HepG2 (cell line): Measurements from ENCODE around the gene SIRT7. TPM values are rescaled to one million over a fixed set of nuclear protein-coding genes. Genes with fewer than 3 reads are reported as not detected.

Source experiments
- ATAC-seq: fragments of 200-7000 bp; cut with Tn5 transposase; 3 replicates; pipeline ENCODE4 v1.9.1; 2020; ENCODE audit warnings: mild to moderate bottlenecking, moderate library complexity
- BruUV-seq: library from RNA; stranded (reverse); fragments of 400-500 nt; replicated peaks from 2 replicates; lab custom pipeline; 2021; lab: Mats Ljungman, UMichigan
- CTCF ChIA-PET: fragments of 300-600 bp; formaldehyde crosslinking; extraction: SDS; loops from one replicate; lab custom pipeline; 2021; ENCODE audit warnings: low total read pairs, inconsistent platforms, low intra/inter-chr PET ratio; lab: Yijun Ruan, JAX
- POLR2A ChIA-PET: fragments of 350-600 bp; sonication (Branson Sonifier 250); formaldehyde crosslinking; loops from one replicate; lab custom pipeline; 2020; ENCODE audit warnings: antibody characterized with exemption, inconsistent platforms; lab: Yijun Ruan, JAX
- DNase-seq: peaks from one replicate; pipeline ENCODE4 v3.0.0-alpha.2; 2015; ENCODE audit warnings: low spot score
- FAIRE-seq: peaks from 3 replicates; lab custom pipeline; 2011; peaks lifted over from hg19 to GRCh38; lab: Jason Lieb, UNC
- H2AFZ ChIP-seq: one replicate; pipeline ENCODE4 v1.6.1; 2011; ENCODE audit warnings: low read length, inconsistent platforms
- H3K27ac ChIP-seq: fragments of 300-600 bp; 3 replicates; pipeline ENCODE4 v1.8.0; 2011; ENCODE audit warnings: mixed run types, mild to moderate bottlenecking, mixed read lengths, low read length, inconsistent platforms; ENCODE audit not compliant: insufficient read depth; ENCODE audit errors: extremely low read length
- H3K27me3 ChIP-seq, 2 experiments: fragments of 200-600 bp in 1 of 2; 2 replicates in 1 of 2; 3 replicates in 1 of 2; pipeline versions ENCODE4 v1.6.0 to v1.8.0; 2011; ENCODE audit warnings: low read length in 2 of 2, mild to moderate bottlenecking in 2 of 2, moderate library complexity in 2 of 2, inconsistent platforms in 1 of 2; ENCODE audit not compliant: insufficient read depth in 2 of 2, control insufficient read depth in 1 of 2
- H3K36me3 ChIP-seq, 2 experiments: fragments of 200-600 bp in 1 of 2; replicated peaks in 1 of 2; 2 replicates in 1 of 2; 3 replicates in 1 of 2; pipeline versions ENCODE4 v1.5.1 to v1.8.0; 2011; ENCODE audit warnings: low read length in 2 of 2, inconsistent platforms in 1 of 2; ENCODE audit not compliant: insufficient read depth in 2 of 2, control insufficient read depth in 1 of 2
- H3K4me1 ChIP-seq: 2 replicates; pipeline ENCODE4 v1.5.1; 2012; ENCODE audit warnings: low read length, inconsistent platforms; ENCODE audit not compliant: insufficient read depth
- H3K4me2 ChIP-seq: 2 replicates; pipeline ENCODE4 v1.6.0; 2011; ENCODE audit warnings: low read depth, low read length, inconsistent platforms
- H3K4me3 ChIP-seq, 3 experiments: fragments of 200-600 bp in 1 of 3; sonication (generic), shearing (Covaris generic) in 1 of 3; replicated peaks in 1 of 3; 2 replicates each; pipeline ENCODE4 v1.5.1; 2011 to 2016; ENCODE audit warnings: low read length in 3 of 3, inconsistent platforms in 2 of 3, low read depth in 2 of 3, mild to moderate bottlenecking in 2 of 3, control low read depth in 1 of 3, mixed read lengths in 1 of 3; ENCODE audit not compliant: insufficient read depth in 1 of 3
- H3K79me2 ChIP-seq: one replicate; pipeline ENCODE4 v1.6.1; 2011; ENCODE audit warnings: low read length, inconsistent platforms; ENCODE audit not compliant: insufficient read depth
- H3K9ac ChIP-seq: 2 replicates; pipeline ENCODE4 v1.6.0; 2011; ENCODE audit warnings: mild to moderate bottlenecking, low read depth, low read length, inconsistent platforms; ENCODE audit not compliant: insufficient read depth
- H3K9me3 ChIP-seq: 2 replicates; pipeline ENCODE4 v1.5.1; 2012; ENCODE audit warnings: mild to moderate bottlenecking, low read length
- H4K20me1 ChIP-seq: 2 replicates; pipeline ENCODE4 v1.6.0; 2011; ENCODE audit warnings: inconsistent platforms, mild to moderate bottlenecking, low read length, moderate library complexity; ENCODE audit not compliant: insufficient read depth
- ARHGAP35 ChIP-seq: sonication (generic); formaldehyde crosslinking; IDR thresholded peaks from 2 replicates; pipeline ENCODE4 v1.9.0; 2022; ENCODE audit warnings: mild to moderate bottlenecking, inconsistent platforms, moderate library complexity, missing genetic modification reagents, borderline replicate concordance
- GZF1 ChIP-seq: sonication (generic); formaldehyde crosslinking; IDR thresholded peaks from 2 replicates; pipeline ENCODE4 v1.5.1; 2020; ENCODE audit warnings: mild to moderate bottlenecking, missing genetic modification reagents
- HNF1A ChIP-seq, 2 experiments: sonication (generic) in 1 of 2; formaldehyde crosslinking in 1 of 2; IDR thresholded peaks; 2 replicates each; pipeline versions ENCODE4 v1.4.0 to v1.6.1; 2016 to 2020; ENCODE audit warnings: borderline replicate concordance in 1 of 2, low read depth in 1 of 2, mild to moderate bottlenecking in 1 of 2, missing genetic modification reagents in 1 of 2
- HNRNPH1 ChIP-seq: fragments of 200-400 bp; formaldehyde crosslinking; optimal IDR thresholded peaks from 2 replicates; pipeline ENCODE3; 2017; ENCODE audit warnings: mild to moderate bottlenecking, low read depth, low read length
- NFKB2 ChIP-seq: sonication (generic); formaldehyde crosslinking; IDR thresholded peaks from 2 replicates; pipeline ENCODE4 v1.4.0; 2020; ENCODE audit warnings: missing genetic modification reagents, borderline replicate concordance
- PRPF4 ChIP-seq: fragments of 200-400 bp; formaldehyde crosslinking; IDR thresholded peaks from 2 replicates; pipeline ENCODE4 v1.6.1; 2016; ENCODE audit warnings: low read length, low read depth; ENCODE audit not compliant: poor library complexity, severe bottlenecking
- SSRP1 ChIP-seq: IDR thresholded peaks from 2 replicates; pipeline ENCODE4 v1.6.1; 2016; ENCODE audit warnings: control low read depth
- TIGD3 ChIP-seq: sonication (generic); formaldehyde crosslinking; IDR thresholded peaks from 2 replicates; pipeline ENCODE4 v1.5.1; 2020; ENCODE audit warnings: mild to moderate bottlenecking, missing genetic modification reagents, borderline replicate concordance
- ZBTB3 ChIP-seq: sonication (generic); formaldehyde crosslinking; IDR thresholded peaks from 2 replicates; pipeline ENCODE4 v1.4.0; 2020; ENCODE audit warnings: low read depth, mild to moderate bottlenecking, moderate library complexity, missing genetic modification reagents, borderline replicate concordance
- ZNF414 ChIP-seq: sonication (generic); formaldehyde crosslinking; IDR thresholded peaks from 2 replicates; pipeline ENCODE4 v1.5.0; 2020; ENCODE audit warnings: missing genetic modification reagents
- ZNF563 ChIP-seq: sonication (generic); formaldehyde crosslinking; IDR thresholded peaks from 2 replicates; pipeline ENCODE4 v1.8.0; 2022; ENCODE audit warnings: mild to moderate bottlenecking, moderate library complexity, missing genetic modification reagents
- ZNF629 ChIP-seq: sonication (generic); formaldehyde crosslinking; conservative IDR thresholded peaks from 2 replicates; pipeline ENCODE4 v1.5.0; 2020; ENCODE audit warnings: missing genetic modification reagents
- ZNF747 ChIP-seq: sonication (generic); formaldehyde crosslinking; IDR thresholded peaks from 2 replicates; pipeline ENCODE4 v1.8.1; 2023; ENCODE audit warnings: missing genetic modification reagents, mild to moderate bottlenecking, borderline replicate concordance
- WGBS: methylation state at CpG from one replicate; pipeline ENCODE4 v1.1.6; 2017; ENCODE audit warnings: low lambda C conversion rate; 5-methylcytosine and 5-hydroxymethylcytosine counted together
- in situ Hi-C: cut with HindIII; loops from 2 replicates; pipeline ENCODE4 v1.10.0; 2017; ENCODE audit warnings: low pct_unique_long_range_greater_than_20kb; ENCODE audit not compliant: extremely low pct_ligation_motif_present
- intact Hi-C: fragments of 100-400 bp; cut with micrococcal nuclease; formaldehyde crosslinking; loops from one replicate; pipeline ENCODE4 v1.10.0; 2022; ENCODE audit not compliant: unreplicated experiment
- polyA plus RNA-seq, 8 experiments: library from polyadenylated mRNA; depleted of rRNA in 3 of 8; stranded (reverse) in 7 of 8; unstranded in 1 of 8; fragments of >200 nt; fragmentation: Illumina TruSeq in 4 of 8; extraction: Trizol in 4 of 8; gene quantifications; 2 replicates each; pipeline versions ENCODE4 v1.2.1 to v1.2.3, GENCODE V29; 2011 to 2016; ENCODE audit warnings: low read depth in 4 of 8, missing spikeins in 1 of 8, mixed read lengths in 1 of 8; ENCODE audit not compliant: insufficient read depth in 1 of 8
- total RNA-seq, 5 experiments: library from RNA; depleted of rRNA; stranded (reverse); fragments of >200 nt; fragmentation: Illumina TruSeq; extraction: Trizol; gene quantifications; 2 replicates each; pipeline ENCODE4 v1.2.3, GENCODE V29; 2016; ENCODE audit warnings: low read depth in 1 of 5

The SIRT7 gene
- total and polyA plus RNA-seq, 2 of the 13 experiments (the other 11 are each of a cell fraction or from before 2014, with no cell fraction given) = 8.3 to 24.8 TPM

GRCh38 chr17:81954131-81955057 lies 36.4 kb upstream of the SIRT7 start:
- CTCF ChIA-PET = interaction anchor here (1.4 kb wide), 1 partner anchor 67 kb away, joined by 4 read pairs; no protein-coding TSS in a partner anchor
- no peak for TF ChIP-seq GZF1
- TF ChIP-seq HNF1A (IDR thresholded peaks at IDR 0.05; ENCODE audit: low read depth) = no peak
- TF ChIP-seq HNF1A (CRISPR knock-in tag; IDR thresholded peaks at IDR 0.05; ENCODE audit: borderline replicate concordance) = no peak
- no peak for TF ChIP-seq ARHGAP35 (CRISPR knock-in tag)
- TF ChIP-seq ZBTB3 (CRISPR knock-in tag) = no peak
- no peak for TF ChIP-seq ZNF414 (CRISPR knock-in tag)
- no peak for TF ChIP-seq ZNF563
- TF ChIP-seq ZNF747 (CRISPR knock-in tag) = no peak
- TF ChIP-seq ZNF629 (CRISPR knock-in tag) = no peak
- TF ChIP-seq SSRP1 (CRISPR knock-in tag) = peak; percentile 83
- peak; percentile 25; the same call in 1 of the 2 replicates for TF ChIP-seq NFKB2 (CRISPR knock-in tag)
- TF ChIP-seq TIGD3 (CRISPR knock-in tag) = no peak
- TF ChIP-seq PRPF4 = no peak
- TF ChIP-seq HNRNPH1 = peak; percentile 9

More at GRCh38 chr17:81954131-81955057, 36.4 kb upstream of the SIRT7 start:
- Histone ChIP-seq H3K4me2 (no peak overlapping the region), H3K27me3 (no peaks in the 10 kb centered on the region; a peak in 1 of 5 replicates), H3K4me3 (no peak overlapping the region), H4K20me1 (peaks cover 24% of the 10 kb centered on the region), H3K9ac (0 out of 2 replicates have a peak overlapping the region, but pooled peaks have one; percentile 23), H3K27ac (peak overlapping the region; percentile 23), H2AFZ (no peak overlapping the region), H3K79me2 (peaks cover 29% of the 10 kb centered on the region), H3K4me1 (peaks cover 67% of the 10 kb centered on the region), H3K36me3 (peaks cover 33 to 55% of the 10 kb centered on the region in 2 experiments), H3K9me3 (no peaks in the 10 kb centered on the region)
- DNase-seq = no peak
- POLR2A ChIA-PET = interaction anchor here (0.9 to 9.7 kb wide), 20 partner anchors 8 to 103 kb away, joined by 3 to 136 read pairs (median 10); partner anchors contain the start of genes CENPX, DCXR, LRRC45 and MAFG
- in situ Hi-C loops = loop anchor here (5.0 kb wide), 2 partner anchors 43 to 68 kb away; partner anchors contain the start of genes CENPX and LRRC45
- WGBS = 79% methylated on average over 19 of the region's 19 CpGs
- no peak for FAIRE-seq
- no TSS peak for BruUV-seq
- ATAC-seq = peak; percentile 4; the same call in 2 of the 3 replicates
- intact Hi-C loops = no loop called here
